Stimulated activated CD8-positive, alpha-beta memory T cell treated with anti-CD3 and anti-CD28 coated beads, Interleukin-4, amount 100 ng/mL, for 24 hours (primary cell): Measurements from ENCODE around the gene OR1L1.

Experiments used
- DNase-seq: peaks from one replicate; pipeline ENCODE4 v3.0.0-alpha.2; 2020; ENCODE audit warnings: low read depth

Gene OR1L1

DNA sequence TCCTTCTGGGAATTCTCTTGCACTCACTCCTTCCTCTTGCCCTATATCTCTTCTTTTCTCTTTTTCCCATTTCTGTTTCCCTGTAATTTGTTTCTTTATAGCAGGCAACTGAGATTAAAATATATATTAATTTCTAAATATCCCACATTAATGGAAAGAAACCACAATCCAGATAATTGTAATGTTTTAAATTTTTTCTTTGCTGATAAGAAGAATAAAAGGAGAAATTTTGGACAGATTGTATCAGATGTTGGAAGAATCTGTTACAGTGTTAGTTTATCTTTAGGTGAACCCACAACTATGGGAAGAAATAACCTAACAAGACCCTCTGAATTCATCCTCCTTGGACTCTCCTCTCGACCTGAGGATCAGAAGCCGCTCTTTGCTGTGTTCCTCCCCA is at the start of gene OR1L1:
Gene OR1L1 (plus strand): TSS at position 301 of the 400 bp plus-strand sequence. CDS start 0 bp downstream, at position 301.
- no peak for DNase-seq

DNA sequence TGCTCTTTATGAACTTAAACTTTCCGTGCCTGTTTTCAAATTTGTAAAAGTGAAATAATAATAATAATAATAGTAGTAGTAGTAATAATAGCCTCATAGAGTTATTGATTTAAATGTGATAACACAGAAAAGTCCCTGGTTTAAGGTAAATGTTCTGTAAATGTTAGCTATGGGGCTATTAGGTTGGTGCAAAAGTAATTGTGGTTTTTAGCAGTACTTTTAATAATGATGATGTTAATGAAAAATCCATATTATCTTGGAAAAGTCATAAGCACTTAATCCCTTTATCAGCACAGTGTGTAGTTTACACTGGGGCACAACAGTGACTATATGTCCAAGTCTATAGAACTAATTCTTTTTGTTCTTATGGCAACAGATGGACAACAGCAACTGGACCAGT is 47.2 kb upstream of the OR1L1 start, which contains the start of gene OR1Q1:
Gene OR1Q1 (plus strand): TSS at position 377 of the 400 bp plus-strand sequence. CDS start 0 bp downstream, at position 377.
- DNase-seq: no peak

- no peak for DNase-seq
These were observed 41.5 kb upstream of the OR1L1 start for GRCh38 chr9:122619996-122620395.

GRCh38 chr9:122642226-122642625 is 19.3 kb upstream of the OR1L1 start:
- DNase-seq: no peak

- DNase-seq: no peak
These were observed 5.1 kb upstream of the OR1L1 start for GRCh38 chr9:122656378-122656777.

GRCh38 chr9:122657527-122657926 is 4.0 kb upstream of the OR1L1 start, which contains the start of gene OR1B1:
OR1B1 (minus strand) TSS chr9:122657627.
- no peak for DNase-seq

DNA sequence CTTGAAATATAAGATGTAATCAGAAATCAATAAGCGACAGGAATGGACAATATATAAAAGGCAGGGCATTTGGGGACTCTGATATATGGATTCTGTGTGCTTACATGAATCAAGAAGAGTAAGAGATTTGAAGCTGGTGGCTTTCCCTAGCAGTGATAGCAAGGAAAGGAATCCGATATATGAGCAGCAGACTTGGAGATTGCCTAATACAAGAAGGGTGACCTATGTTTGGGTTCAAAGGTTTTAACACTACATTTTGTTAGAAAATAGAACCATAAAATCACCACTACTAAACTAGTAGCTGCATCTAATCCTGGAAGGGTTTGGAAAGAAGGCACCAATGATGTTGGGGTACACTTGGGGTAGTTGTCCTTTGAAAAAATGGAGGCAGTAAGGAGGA is 11.0 kb downstream of the OR1L1 start:
- no peak for DNase-seq

DNA sequence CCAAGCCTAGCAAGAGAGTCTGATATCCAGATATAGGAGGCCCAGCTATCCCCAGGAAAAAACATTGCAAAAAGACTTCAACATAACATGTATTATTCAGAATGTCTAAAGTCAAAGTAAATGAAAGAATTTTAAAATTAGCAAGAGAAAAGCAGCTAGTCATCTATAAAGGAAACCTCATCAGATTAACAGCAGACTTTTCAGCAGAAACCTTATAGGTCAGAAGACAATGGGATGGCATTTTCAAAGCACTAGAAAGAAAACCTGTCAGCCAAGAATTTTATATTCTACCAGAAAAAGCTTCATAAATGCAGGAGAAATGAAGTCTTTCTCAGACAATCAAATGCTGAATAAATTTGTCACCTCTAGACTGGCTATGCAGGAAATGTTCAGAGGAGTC is 23.3 kb downstream of the OR1L1 start:
- no peak for DNase-seq

- no peak for DNase-seq
These were observed 34.2 kb downstream of the OR1L1 start for GRCh38 chr9:122695696-122696095.
